ENCODE data around the gene N4BP2.
"Not testable (repeated sequence)": the region's sequence is repeated elsewhere in the genome, so short reads cannot be mapped to it uniquely, and the experiment has no call there.

N4BP2 gene

GRCh38 chr4:40130401-40131036, 73.9 kb downstream of the N4BP2 start:
- H3K4me3 ChIP-seq (ENCODE audit: low read length), result no peak overlapping the region
- H3K36me3 ChIP-seq (ENCODE audit: control insufficient read depth, insufficient read depth, low read length, severe bottlenecking), result no peaks in the 10 kb centered on the region
- H3K4me1 ChIP-seq (ENCODE audit: control insufficient read depth, insufficient read depth, low read length), result no peaks in the 10 kb centered on the region
- H3K9me3 ChIP-seq (ENCODE audit: control insufficient read depth, low read length), result no peaks in the 10 kb centered on the region
- no peak for DNase-seq (ENCODE audit: low read depth)
- H3K27me3 ChIP-seq (replicated peaks; ENCODE audit: control insufficient read depth, insufficient read depth, low read length), result no peaks in the 10 kb centered on the region
- H3K9ac ChIP-seq (ENCODE audit: low read length), result no peak overlapping the region

- no peak for DNase-seq (ENCODE audit: low read depth)
- no peak overlapping the region for H3K4me3 ChIP-seq (ENCODE audit: low read length)
- H3K27me3 ChIP-seq (replicated peaks; ENCODE audit: control insufficient read depth, insufficient read depth, low read length), result no peaks in the 10 kb centered on the region
- H3K9ac ChIP-seq (ENCODE audit: low read length), result no peak overlapping the region
- no peaks in the 10 kb centered on the region for H3K4me1 ChIP-seq (ENCODE audit: control insufficient read depth, insufficient read depth, low read length)
- no peaks in the 10 kb centered on the region for H3K9me3 ChIP-seq (ENCODE audit: control insufficient read depth, low read length)
- no peaks in the 10 kb centered on the region for H3K36me3 ChIP-seq (ENCODE audit: control insufficient read depth, insufficient read depth, low read length, severe bottlenecking)
These were observed 76.2 kb downstream of the N4BP2 start for GRCh38 chr4:40132816-40133215.

- H3K27me3 ChIP-seq (replicated peaks; ENCODE audit: control insufficient read depth, insufficient read depth, low read length), result no peaks in the 10 kb centered on the region
- no peaks in the 10 kb centered on the region for H3K4me1 ChIP-seq (ENCODE audit: control insufficient read depth, insufficient read depth, low read length)
- no peak overlapping the region for H3K9ac ChIP-seq (ENCODE audit: low read length)
- no peaks in the 10 kb centered on the region for H3K36me3 ChIP-seq (ENCODE audit: control insufficient read depth, insufficient read depth, low read length, severe bottlenecking)
- no peak overlapping the region for H3K4me3 ChIP-seq (ENCODE audit: low read length)
- no peaks in the 10 kb centered on the region for H3K9me3 ChIP-seq (ENCODE audit: control insufficient read depth, low read length)
- DNase-seq (ENCODE audit: low read depth), result no peak
These were observed 77.7 kb downstream of the N4BP2 start for GRCh38 chr4:40134206-40134917.

- H3K9ac ChIP-seq (ENCODE audit: low read length); H3K9me3 ChIP-seq (ENCODE audit: control insufficient read depth, low read length); H3K27me3 ChIP-seq (replicated peaks; ENCODE audit: control insufficient read depth, insufficient read depth, low read length); H3K4me1 ChIP-seq (ENCODE audit: control insufficient read depth, insufficient read depth, low read length); H3K4me3 ChIP-seq (ENCODE audit: low read length); H3K36me3 ChIP-seq (ENCODE audit: control insufficient read depth, insufficient read depth, low read length, severe bottlenecking); DNase-seq (ENCODE audit: low read depth): not testable (repeated sequence)
These were observed 79.6 kb downstream of the N4BP2 start for GRCh38 chr4:40136202-40136601.

- Histone ChIP-seq H3K36me3 (ENCODE audit: control insufficient read depth, insufficient read depth, low read length, severe bottlenecking) (no peaks in the 10 kb centered on the region), H3K9ac (ENCODE audit: low read length) (no peak overlapping the region), H3K4me1 (ENCODE audit: control insufficient read depth, insufficient read depth, low read length) (no peaks in the 10 kb centered on the region), H3K4me3 (ENCODE audit: low read length) (no peak overlapping the region), H3K27me3 (replicated peaks; ENCODE audit: control insufficient read depth, insufficient read depth, low read length) (no peaks in the 10 kb centered on the region), H3K9me3 (ENCODE audit: control insufficient read depth, low read length) (no peaks in the 10 kb centered on the region)
- DNase-seq (ENCODE audit: low read depth), result no peak
These were observed 83.5 kb downstream of the N4BP2 start for GRCh38 chr4:40140196-40140595.

GRCh38 chr4:40140597-40140996, 83.9 kb downstream of the N4BP2 start:
- H3K9me3 ChIP-seq (ENCODE audit: control insufficient read depth, low read length); H3K36me3 ChIP-seq (ENCODE audit: control insufficient read depth, insufficient read depth, low read length, severe bottlenecking): not testable (repeated sequence)

GRCh38 chr4:40143926-40144508, 87.4 kb downstream of the N4BP2 start:
- Histone ChIP-seq H3K4me3 (ENCODE audit: low read length) (no peak overlapping the region), H3K9ac (ENCODE audit: low read length) (no peak overlapping the region), H3K36me3 (ENCODE audit: control insufficient read depth, insufficient read depth, low read length, severe bottlenecking) (no peaks in the 10 kb centered on the region), H3K27me3 (replicated peaks; ENCODE audit: control insufficient read depth, insufficient read depth, low read length) (no peaks in the 10 kb centered on the region), H3K9me3 (ENCODE audit: control insufficient read depth, low read length) (no peaks in the 10 kb centered on the region), H3K4me1 (ENCODE audit: control insufficient read depth, insufficient read depth, low read length) (no peaks in the 10 kb centered on the region)
- no peak for DNase-seq (ENCODE audit: low read depth)

More at GRCh38 chr4:40140597-40140996, 83.9 kb downstream of the N4BP2 start:
- H3K4me3 ChIP-seq (ENCODE audit: low read length); H3K4me1 ChIP-seq (ENCODE audit: control insufficient read depth, insufficient read depth, low read length); DNase-seq (ENCODE audit: low read depth); H3K9ac ChIP-seq (ENCODE audit: low read length); H3K27me3 ChIP-seq (replicated peaks; ENCODE audit: control insufficient read depth, insufficient read depth, low read length): not testable (repeated sequence)

- Histone ChIP-seq H3K36me3 (ENCODE audit: control insufficient read depth, insufficient read depth, low read length, severe bottlenecking) (no peaks in the 10 kb centered on the region), H3K9ac (ENCODE audit: low read length) (no peak overlapping the region), H3K27me3 (replicated peaks; ENCODE audit: control insufficient read depth, insufficient read depth, low read length) (no peaks in the 10 kb centered on the region), H3K4me1 (ENCODE audit: control insufficient read depth, insufficient read depth, low read length) (no peaks in the 10 kb centered on the region), H3K4me3 (ENCODE audit: low read length) (no peak overlapping the region), H3K9me3 (ENCODE audit: control insufficient read depth, low read length) (no peaks in the 10 kb centered on the region)
- peak; percentile 14 for DNase-seq (ENCODE audit: low read depth)
These were observed 88.1 kb downstream of the N4BP2 start for GRCh38 chr4:40144716-40145115.

- H3K27me3 ChIP-seq (replicated peaks; ENCODE audit: control insufficient read depth, insufficient read depth, low read length); H3K36me3 ChIP-seq (ENCODE audit: control insufficient read depth, insufficient read depth, low read length, severe bottlenecking); H3K9ac ChIP-seq (ENCODE audit: low read length); H3K4me3 ChIP-seq (ENCODE audit: low read length); H3K4me1 ChIP-seq (ENCODE audit: control insufficient read depth, insufficient read depth, low read length); H3K9me3 ChIP-seq (ENCODE audit: control insufficient read depth, low read length); DNase-seq (ENCODE audit: low read depth): not testable (repeated sequence)
These were observed 90.8 kb downstream of the N4BP2 start for GRCh38 chr4:40147490-40147889.

GRCh38 chr4:40149960-40150385, 93.3 kb downstream of the N4BP2 start:
- no peak overlapping the region for H3K4me3 ChIP-seq (ENCODE audit: low read length)
- no peaks in the 10 kb centered on the region for H3K4me1 ChIP-seq (ENCODE audit: control insufficient read depth, insufficient read depth, low read length)
- H3K36me3 ChIP-seq (ENCODE audit: control insufficient read depth, insufficient read depth, low read length, severe bottlenecking), result no peaks in the 10 kb centered on the region
- H3K9ac ChIP-seq (ENCODE audit: low read length), result no peak overlapping the region
- peaks cover 4% of the 10 kb centered on the region for H3K9me3 ChIP-seq (ENCODE audit: control insufficient read depth, low read length)
- H3K27me3 ChIP-seq (replicated peaks; ENCODE audit: control insufficient read depth, insufficient read depth, low read length), result no peaks in the 10 kb centered on the region
- peak; percentile 85 for DNase-seq (ENCODE audit: low read depth)

- no peaks in the 10 kb centered on the region for H3K36me3 ChIP-seq (ENCODE audit: control insufficient read depth, insufficient read depth, low read length, severe bottlenecking)
- H3K4me3 ChIP-seq (ENCODE audit: low read length), result no peak overlapping the region
These were observed 94.3 kb downstream of the N4BP2 start for GRCh38 chr4:40150932-40151331.

More at GRCh38 chr4:40150932-40151331, 94.3 kb downstream of the N4BP2 start:
- Histone ChIP-seq H3K9me3 (ENCODE audit: control insufficient read depth, low read length) (peaks cover 4% of the 10 kb centered on the region), H3K27me3 (replicated peaks; ENCODE audit: control insufficient read depth, insufficient read depth, low read length) (no peaks in the 10 kb centered on the region), H3K9ac (ENCODE audit: low read length) (no peak overlapping the region), H3K4me1 (ENCODE audit: control insufficient read depth, insufficient read depth, low read length) (no peaks in the 10 kb centered on the region)
- no peak for DNase-seq (ENCODE audit: low read depth)
